Measurements from ENCODE around the gene NDN.
"Not testable (repeated sequence)": the region's sequence is repeated elsewhere in the genome, so short reads cannot be mapped to it uniquely, and the experiment has no call there.

NDN gene, protein sequence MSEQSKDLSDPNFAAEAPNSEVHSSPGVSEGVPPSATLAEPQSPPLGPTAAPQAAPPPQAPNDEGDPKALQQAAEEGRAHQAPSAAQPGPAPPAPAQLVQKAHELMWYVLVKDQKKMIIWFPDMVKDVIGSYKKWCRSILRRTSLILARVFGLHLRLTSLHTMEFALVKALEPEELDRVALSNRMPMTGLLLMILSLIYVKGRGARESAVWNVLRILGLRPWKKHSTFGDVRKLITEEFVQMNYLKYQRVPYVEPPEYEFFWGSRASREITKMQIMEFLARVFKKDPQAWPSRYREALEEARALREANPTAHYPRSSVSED

DNA sequence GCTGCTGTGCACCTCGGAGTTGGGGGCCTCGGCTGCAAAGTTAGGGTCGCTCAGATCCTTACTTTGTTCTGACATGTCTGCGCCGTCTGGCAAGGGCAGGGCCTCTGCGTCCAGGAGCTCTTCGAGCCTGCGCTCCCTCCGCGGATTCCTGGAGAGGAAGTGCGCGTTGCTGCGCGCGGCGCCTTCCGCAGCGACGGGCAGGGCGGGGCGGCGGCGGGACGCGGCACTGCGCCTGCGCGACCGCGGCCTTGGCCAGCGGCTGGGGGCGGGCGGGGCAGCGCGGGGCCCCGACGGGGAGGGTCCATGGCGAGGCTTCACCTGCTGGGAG, at the start of gene NDN:
Gene NDN, minus strand, starts transcription at position 163 of the 328 bp plus-strand sequence. Its CDS starts 88 bp downstream, at position 75.
- DNase-seq = no peak

DNA sequence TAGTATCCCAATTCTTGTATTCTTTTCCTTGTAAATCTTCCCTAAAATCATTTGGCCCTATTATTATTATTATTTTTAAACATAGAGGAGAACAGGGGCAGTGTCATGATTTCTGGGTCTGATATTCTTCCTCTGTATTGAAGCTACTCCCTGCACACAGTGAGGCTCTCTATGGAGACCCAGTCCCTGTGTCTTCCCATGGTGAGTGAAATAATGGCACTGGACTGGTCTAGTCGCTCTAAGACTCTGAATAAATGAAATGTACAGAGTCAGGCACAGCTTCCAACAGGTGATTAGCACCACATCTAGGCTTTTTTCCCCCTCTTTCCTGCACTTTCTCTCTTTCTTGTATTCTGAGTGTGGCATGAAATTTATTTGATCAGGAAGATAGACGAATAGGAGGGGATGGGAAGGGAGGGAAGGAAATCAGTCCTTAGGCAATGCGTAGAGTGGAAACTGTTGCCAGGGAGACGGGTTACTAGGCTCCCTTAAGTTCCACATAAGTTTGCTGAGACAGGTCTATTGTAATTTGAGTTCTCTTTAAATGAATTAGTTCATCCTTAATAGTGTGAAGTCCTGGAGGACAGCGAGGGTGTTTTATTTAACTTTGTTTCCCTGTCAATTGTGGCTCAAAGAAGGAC, 49.0 kb upstream of the NDN start:
- DNase-seq = no peak

DNA sequence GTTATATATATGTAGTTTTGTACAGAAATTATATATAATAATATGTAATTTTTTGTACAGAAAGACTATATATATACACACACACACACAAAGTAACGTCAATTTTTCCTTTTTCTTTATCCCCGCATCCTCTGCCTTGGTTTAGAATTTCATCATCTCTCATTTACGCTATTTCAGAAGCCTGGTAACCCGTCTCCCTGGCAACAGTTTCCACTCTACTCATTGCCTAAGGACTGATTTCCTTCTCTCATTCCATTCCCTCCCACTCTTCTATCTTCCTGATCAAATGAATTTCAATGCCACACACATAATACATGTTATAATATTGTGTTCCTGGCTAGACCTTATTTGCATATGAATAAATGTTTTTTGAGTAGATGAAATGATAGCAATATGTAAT, 47.8 kb upstream of the NDN start:
- DNase-seq = no peak

DNA sequence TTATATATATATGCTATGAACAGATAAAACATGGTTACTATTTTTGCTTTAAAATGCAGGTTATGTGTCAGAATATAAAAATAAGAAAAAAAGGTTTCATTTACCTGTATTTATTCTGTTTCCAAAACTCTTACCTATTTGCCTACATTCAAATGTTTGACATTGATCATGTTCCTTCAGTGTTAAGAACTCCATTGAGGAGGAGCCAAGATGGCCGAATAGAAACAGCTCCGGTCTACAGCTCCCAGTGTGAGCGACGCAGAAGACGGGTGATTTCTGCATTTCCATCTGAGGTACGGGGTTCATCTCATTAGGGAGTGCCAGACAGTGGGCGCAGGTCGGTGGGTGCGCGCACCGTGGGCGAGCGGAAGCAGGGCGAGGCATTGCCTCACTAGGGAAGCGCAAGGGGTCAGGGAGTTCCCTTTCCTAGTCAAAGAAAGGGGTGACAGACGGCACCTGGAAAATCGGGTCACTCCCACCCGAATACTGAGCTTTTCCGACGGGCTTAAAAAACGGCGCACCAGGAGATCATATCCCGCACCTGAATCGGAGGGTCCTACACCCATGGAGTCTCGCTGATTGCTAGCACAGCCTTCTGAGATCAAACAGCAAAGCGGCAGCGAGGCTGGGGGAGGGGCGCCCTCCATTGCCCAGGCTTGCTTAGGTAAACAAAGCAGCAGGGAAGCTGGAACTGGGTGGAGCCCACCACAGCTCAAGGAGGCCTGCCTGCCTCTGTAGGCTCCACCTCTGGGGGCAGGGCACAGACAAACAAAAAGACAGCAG, 27.0 kb upstream of the NDN start:
- not testable (repeated sequence) for DNase-seq

DNA sequence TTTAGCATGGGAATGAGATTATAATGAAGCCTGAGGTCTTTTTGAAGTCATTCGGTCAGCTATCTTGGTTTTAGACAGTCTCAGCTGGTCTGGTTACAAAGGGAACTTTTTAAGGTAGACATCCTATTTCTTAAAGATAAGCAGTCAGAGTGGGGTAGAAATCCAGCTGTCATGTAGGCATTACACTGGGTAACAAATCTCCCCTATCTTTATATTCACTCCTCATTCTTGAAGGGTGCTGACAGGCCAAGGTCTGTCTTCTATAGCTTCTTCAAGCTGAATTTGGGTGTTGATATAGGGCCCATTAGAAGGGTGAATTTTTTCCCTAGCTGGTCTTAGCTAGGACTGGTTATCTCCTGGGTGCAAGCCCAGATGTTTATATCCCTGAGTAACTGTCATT, 21.2 kb upstream of the NDN start:
- no peak for DNase-seq

DNA sequence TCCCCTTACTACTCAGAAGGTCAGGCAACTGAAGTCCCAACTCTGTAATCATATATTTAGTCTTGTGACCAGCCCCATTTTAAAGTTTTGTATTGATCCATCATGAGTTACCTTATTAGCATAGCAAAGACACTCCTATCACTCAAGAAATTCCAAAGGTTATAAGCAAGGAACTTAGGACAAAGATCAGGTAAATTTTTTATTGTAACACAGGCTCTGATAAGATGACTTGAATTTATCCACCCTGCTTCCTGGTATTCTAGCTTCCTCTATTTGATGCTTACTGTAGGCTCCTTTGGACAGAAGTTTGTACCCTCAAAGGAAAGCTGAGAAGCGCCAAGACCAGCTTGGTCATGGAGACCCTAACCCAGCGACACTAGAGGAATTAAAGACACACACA, 8.2 kb upstream of the NDN start:
- no peak for DNase-seq

DNA sequence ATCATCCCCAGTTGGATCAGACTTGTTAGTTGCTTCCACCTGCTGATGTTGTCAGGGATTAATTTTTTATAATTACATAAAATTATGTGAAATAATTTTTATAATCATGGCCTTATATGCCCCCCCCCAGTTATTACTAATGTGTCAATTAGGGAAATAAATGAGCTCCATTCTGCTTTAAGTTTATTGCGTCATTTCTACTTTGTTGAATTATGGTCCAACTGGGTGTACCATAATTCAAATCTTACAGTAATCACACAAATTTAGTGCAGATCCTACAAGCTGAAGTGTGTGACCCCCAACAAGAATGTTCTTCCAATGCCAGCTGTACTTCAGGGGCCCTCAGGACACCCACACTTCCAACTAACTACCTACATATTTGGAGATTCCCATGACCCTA, 7.5 kb upstream of the NDN start:
- no peak for DNase-seq

DNA sequence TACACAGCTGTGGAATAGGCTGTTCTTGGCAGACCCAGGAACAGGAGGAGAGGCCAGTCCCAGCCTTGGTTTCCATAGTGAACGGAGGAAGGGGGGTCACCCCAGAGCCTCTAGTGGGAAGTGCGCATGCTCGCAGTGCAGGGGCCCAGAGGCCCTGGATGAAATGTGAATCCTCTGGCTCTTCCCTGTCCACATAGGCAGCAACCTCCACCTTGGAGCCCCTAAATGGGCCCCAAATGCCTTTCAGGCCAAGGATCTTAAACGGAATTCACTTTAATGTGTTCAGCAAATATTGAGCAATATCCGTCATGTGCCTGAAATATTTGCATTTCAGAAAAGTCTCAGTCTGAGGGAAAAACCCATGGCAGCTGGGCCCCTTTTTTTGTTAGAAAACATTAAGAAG, 3.3 kb upstream of the NDN start:
- no peak for DNase-seq

DNA sequence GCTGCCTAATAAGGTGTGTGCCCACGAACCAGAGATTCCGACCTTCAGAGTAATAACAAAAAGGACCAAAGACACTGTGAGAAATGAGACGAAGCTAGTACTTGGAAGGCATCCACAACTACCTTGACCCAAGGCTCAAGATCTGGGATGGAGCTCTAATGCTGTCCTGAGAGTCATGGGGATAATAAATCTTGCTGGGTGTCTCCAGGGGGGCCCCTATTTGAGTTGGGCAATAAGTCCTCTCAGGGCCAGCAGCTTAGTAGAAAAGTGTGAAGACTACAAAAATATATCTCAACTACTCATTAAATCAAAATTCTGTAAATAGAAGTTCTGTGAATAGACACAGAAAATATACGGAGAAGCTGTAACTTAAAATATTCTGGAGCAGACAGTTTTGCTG, 2.9 kb upstream of the NDN start:
- no peak for DNase-seq

DNA sequence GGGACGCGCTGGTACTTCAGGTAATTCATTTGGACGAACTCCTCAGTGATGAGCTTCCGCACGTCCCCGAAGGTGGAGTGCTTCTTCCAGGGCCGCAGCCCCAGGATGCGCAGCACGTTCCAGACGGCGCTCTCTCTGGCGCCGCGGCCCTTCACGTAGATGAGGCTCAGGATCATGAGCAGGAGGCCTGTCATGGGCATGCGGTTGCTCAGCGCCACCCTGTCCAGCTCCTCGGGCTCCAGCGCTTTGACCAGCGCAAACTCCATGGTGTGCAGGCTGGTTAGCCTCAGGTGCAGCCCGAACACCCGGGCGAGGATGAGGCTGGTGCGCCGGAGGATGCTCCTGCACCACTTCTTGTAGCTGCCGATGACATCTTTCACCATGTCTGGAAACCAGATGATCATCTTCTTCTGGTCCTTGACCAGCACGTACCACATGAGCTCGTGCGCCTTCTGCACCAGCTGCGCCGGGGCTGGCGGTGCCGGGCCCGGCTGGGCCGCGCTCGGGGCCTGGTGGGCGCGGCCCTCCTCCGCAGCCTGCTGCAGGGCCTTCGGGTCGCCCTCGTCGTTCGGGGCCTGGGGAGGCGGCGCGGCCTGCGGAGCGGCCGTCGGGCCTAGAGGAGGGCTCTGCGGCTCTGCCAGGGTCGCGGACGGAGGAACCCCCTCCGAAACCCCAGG, 501 bp downstream of the NDN start:
- no peak for DNase-seq

DNA sequence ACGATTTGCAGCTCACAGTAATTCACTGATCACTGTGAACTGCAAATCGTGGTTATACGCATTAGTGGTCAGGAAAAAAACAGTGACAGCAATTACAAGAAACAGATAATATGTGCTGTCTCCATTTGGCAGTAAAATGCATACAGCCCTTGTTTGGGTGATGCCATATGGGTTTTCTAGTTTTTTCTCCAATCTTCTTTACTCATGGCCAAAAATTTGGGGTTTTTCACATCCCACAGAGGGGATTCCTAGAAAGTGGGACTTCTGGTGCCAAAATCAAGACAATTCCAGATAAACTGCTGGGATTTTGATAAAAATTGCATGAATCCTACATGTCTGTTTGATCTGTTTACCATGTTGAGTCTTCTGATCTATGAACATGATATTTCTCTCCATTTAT, 15.6 kb downstream of the NDN start:
- DNase-seq = no peak

DNA sequence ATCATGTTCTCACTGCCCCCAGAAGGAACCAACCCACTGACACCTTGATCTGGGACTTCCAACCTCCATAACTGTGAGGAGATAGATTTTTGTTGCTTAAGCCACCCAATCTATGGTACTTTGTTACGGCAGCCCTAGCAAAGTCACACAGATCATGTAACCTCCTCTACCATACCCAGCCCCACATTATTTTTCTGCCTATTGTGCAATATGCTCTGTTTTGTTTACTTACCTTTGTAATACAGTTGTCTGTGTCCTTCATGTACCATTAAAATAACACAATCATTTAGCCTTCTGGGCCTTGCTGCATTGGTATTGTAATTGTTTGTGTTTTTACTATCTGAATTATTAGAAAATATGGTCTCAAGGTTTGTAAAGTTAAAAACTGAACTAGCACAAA, 16.1 kb downstream of the NDN start:
- DNase-seq = no peak

DNA sequence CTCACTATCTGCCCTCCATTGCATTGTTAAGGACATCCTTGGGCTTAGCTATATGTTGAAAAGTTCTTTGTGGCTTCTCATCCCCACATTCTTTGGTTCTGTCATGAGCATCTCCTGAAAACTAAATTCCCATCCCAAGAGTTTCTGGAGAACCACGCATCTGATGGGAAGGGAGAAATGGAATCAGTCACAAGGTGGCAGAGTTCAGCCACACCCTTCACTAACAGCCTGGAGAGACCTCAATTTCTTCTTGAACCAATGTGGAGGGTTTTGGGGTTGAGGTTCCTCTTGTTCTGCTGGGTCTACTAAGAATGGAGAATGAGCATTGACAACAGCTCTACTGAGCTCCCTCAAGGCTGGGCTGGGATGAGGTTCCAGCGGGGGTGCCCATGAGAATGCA, 23.9 kb downstream of the NDN start:
- DNase-seq = no peak

DNA sequence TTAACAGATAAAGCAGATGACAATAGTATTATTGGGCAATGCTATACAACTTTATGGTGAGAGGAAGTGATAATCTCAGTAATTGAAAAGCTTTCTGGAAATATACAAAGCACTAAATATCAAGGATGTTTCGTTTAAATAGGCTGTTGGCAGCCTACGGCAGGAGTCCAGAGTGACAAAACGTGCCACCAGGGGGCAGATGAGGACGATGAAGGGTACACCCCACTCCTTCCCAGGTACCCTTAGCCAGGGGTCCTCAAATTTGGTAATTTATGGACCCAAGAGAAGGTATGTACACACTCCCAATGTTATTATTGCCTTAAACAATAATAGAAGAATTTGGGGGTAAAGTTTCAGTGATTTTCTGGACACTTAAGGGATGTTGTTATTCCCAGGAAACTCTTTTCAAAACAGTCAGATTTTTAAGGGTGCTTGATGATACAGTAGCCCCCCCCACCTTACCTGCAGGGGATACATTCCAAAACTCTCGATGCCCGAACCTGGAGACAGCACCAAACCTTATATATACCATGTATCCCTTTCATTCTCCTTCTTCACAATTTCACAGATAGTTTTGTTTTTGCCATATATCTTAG, 38.1 kb downstream of the NDN start:
- DNase-seq = no peak

DNA sequence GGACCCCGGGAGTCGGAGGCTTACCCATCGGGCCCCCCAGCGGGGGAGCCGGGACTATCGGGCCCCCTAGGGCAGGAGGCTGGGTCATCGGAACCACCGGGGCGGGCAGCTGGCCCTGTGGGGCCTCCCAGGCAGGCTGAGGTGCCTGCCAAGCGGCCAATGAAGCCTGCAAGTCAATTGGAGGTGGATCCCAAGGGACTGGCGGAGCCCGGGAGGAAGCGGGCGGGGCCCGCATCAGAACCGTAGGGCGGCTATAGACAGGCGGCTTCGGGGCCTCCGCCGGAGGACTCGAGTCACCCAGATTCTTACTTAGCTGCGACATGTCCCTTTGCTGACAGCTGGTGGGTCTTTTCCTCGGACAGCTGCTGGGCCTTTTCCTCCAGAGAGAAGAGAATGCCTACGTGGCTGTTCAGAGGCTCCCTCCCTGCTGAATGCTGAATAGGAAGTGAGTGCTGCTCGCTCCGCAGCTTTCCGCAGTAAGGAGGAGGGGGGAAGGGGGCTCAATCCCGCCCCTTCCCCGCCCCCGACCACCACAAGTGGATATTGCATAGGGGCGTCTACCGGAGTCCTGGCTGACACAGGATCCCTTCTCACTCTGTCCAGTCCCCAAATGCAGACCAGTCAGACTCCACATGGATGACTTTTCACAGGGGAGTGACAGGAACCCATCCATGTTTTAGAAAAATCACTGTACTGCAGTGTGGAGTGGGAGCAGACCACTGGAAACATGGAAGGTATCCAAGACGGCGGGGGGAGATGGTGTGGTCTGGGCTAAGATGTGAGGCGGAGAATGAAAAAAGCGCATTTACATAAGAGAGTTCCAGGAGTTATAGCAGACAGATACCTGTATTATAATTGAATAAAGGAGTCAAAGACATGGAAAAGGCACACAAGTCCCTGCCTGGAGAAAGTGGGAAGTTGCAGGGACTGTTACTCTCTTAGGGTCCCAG, 39.4 kb downstream of the NDN start, which contains the start of gene MAGEL2:
Gene MAGEL2, minus strand, starts transcription at position 447 of the 950 bp plus-strand sequence. Its CDS starts 125 bp downstream, at position 322.
- DNase-seq = no peak

DNA sequence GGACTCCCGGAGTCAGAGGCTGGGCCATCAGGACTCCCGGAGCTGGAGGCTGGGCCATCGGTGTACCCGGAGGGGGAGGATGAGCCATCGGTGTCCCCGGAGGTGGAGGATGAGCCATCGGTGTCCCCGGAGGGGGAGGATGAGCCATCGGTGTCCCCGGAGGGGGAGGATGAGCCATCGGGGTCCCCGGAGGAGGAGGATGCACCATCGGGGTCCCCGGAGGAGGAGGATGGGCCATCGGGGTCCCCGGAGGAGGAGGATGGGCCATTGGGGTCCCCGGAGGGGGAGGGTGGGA, 40.2 kb downstream of the NDN start:
- DNase-seq = no peak

DNA sequence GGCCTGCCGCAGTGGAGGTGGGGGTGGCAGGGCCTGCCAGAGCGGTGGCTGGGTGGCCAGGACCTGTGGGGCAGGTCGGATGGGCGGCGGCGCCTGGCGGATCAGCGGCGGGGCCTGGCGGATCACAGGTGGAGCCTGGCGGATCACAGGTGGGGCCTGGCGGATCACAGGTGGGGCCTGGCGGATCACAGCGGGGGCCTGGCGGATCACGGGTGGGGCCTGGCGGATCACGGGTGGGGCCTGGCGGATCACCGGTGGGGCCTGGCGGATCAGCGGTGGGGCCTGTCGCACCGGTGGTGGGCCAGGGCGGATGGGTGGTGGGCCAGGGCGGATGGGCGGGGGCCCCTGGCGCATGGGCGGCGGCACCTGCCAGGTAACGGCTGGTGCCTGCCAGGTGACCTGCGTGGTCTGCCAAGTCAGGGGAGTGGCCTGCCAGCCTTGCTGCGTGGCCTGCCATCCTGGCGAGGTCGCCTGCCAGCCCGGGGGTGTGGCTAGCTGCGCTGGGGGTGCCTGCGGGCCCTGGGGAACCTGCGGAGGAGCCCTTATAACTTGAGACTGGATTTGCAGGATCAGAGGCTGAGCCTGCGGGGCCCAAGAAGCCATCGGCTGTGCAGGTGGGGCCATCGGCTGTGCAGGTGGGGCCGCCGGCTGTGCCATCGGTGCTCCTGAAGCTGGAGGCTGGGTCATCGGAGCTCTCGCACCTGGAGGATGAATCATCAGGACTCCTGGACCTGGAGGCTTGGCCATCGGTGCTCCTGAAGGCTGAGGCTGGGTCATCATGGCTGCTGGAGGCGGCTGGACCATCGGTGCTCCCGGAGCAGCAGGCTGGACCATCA, 40.7 kb downstream of the NDN start:
- DNase-seq = no peak

DNA sequence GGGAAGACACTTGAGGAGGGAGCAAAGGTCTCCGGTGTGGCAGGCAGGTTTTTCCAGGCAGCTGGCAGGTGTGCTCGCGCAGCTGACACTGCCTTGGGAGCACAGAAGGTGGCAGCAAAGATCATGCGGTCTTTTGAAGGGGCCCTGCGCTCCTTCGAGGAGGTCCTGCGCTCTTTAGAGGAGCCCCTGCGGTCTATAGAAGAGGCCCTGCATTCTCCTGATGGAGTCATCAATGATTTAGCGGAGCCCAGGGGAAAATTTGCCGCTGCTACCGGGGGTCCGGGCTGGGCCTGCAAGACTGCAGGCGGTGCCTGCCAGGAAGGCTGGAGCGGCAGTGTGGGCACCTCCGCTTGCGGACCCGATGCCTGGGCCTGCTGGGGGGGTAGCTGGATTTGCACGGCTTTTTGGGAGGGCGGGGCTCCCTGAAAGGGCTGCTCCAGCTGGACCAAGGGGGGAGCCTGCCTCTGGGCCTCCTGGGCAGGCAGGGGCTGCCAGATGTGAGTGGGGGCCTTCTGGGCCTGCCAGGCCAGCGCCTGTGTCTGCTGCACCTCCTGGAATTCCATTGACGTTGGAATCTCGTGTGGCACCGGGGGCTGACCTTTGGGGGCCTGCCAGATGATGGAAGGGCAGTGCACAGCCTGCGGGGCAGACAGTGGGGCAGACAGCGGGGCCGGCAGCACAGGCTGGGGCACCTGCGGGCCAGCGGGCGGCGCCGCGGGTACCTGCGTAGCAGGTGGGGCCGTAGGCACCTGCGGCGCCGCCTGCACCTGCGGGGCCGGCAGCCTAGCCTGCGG, 41.5 kb downstream of the NDN start:
- no peak for DNase-seq

DNA sequence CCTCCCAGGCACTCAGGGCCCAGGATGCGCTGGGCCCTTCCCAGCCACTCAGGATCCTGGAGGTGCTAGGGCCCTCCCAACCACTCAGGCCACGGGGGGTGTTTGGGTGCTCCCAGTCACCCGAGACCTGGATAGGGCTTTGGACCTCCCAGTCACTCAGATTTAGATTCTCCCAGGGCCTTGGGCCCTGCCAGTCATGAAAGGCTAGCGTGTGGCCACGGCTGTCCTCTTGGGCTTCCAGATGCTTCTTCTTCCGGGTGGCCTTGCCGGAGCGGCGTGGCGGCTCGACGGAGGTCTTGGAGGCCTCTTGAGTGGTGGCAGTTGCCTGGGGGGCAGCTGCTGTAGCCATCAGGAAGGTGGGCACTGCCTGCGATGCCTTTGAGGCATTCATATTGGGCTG, 42.3 kb downstream of the NDN start:
- DNase-seq = no peak

DNA sequence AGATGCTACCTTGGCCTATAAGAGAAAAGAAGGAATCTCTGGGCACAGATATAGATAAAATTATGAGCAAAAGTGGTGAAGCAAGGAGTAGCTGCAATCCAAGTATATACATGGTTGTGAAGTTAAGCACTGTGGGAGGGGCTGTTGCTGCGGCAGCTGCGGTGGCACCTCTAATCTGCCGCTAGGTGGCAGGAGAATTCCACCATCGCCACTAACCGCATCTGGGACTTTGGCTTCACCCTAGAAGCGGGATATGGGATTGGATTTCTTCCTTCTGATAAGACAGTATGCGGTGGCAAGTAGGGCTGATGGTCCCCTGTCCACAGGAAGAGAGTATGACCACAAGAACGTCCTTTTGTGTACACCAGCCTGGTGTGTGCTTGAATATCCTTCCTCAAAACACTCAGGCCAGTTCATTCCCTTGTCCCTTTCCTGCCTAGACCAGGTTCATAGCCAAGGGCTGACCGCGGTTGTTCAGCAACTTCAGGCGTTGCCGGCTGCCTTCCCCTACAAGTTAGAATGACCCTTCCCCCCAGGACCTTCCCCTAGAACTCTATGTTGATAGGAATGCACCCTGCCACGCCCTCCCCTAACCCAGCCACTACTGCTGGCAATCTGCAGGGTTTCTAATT, 44.6 kb downstream of the NDN start:
- DNase-seq = no peak
